Upper lobe of left lung (tissue), 4 donors: ENCODE results near the gene MAP3K6.

Experiments
- EP300 ChIP-seq, 4 donors: sonication (generic); formaldehyde crosslinking; IDR thresholded peaks; one replicate each; pipeline ENCODE4 v1.5.1; 2017; ENCODE audit warnings: antibody characterized with exemption in 4 of 4, control low read depth in 2 of 4
- POLR2AphosphoS5 ChIP-seq, 2 donors: sonication (generic); formaldehyde crosslinking; IDR thresholded peaks; one replicate each; pipeline ENCODE4 v1.5.1; 2017; ENCODE audit warnings: antibody characterized with exemption in 2 of 2

- TF ChIP-seq EP300 (IDR thresholded peaks at IDR 0.05) = no peak
- TF ChIP-seq POLR2AphosphoS5 (IDR thresholded peaks at IDR 0.05) = no peak
These were observed 15.9 kb downstream of the MAP3K6 start for GRCh38 chr1:27350663-27351540.
